Liver (tissue), 4 donors: ENCODE measurements around the gene NEK2. TPM values are rescaled to one million over a fixed set of nuclear protein-coding genes. Genes with fewer than 3 reads are reported as not detected.

Experiments
- polyA plus RNA-seq, 2 donors: library from polyadenylated mRNA; stranded (reverse) in 1 of 2; unstranded in 1 of 2; fragments of 200-250 nt in 1 of 2; fragments of >200 nt in 1 of 2; fragmentation: Nextera tagmentation in 1 of 2; extraction: Ambion mirVana in 1 of 2; gene quantifications; one replicate each; pipeline versions ENCODE4 v1.2.1 to v1.2.3, GENCODE V29; 2013 to 2015
- total RNA-seq, 2 donors: library from RNA; depleted of rRNA; stranded (reverse); fragments of >200 nt; gene quantifications; one replicate each; pipeline ENCODE4 v1.2.3, GENCODE V29; 2014
- donor health status: healthy.
- donor health status: healthy.
- donor health status: healthy.

The NEK2 gene
- total and polyA plus RNA-seq, 4 donors = 0.29 to 25.7 (median 1.3) TPM; not detected in 1

Other genes starting within 250 kb of the NEK2 start
- gene RD3, start 183.5 kb downstream of the NEK2 start, total RNA-seq = not detected
- gene RD3, start 183.5 kb downstream of the NEK2 start, polyA plus RNA-seq = not detected
- 10 to 100 TPM; 59.0 to 83.3 TPM for gene SLC30A1, start 96.5 kb downstream of the NEK2 start, total RNA-seq
- gene SLC30A1, start 96.5 kb downstream of the NEK2 start, polyA plus RNA-seq = 10 to 100 TPM; 14.9 to 19.9 TPM
- gene LPGAT1, start 155.1 kb upstream of the NEK2 start, total RNA-seq = 10 to 100 TPM; 48.7 to 53.8 TPM
- gene LPGAT1, start 155.1 kb upstream of the NEK2 start, polyA plus RNA-seq = 10 to 100 TPM; 11.6 to 15.7 TPM